SJSA1 (cell line): ENCODE measurements around the gene HEXIM1. TPM values are rescaled to one million over a fixed set of nuclear protein-coding genes. Genes with fewer than 3 reads are reported as not detected.

Experiments used
- DNase-seq, 2 experiments: peaks; one replicate each; pipeline ENCODE4 v3.0.0-alpha.2; 2015 to 2020; ENCODE audit warnings: low spot score in 2 of 2, low read depth in 1 of 2
- H3K27ac ChIP-seq: fragments of 250-450 bp; sonication (Bioruptor Pico); 2 replicates; pipeline ENCODE4 v1.5.1; 2020; ENCODE audit warnings: mild to moderate bottlenecking, moderate library complexity
- H3K27me3 ChIP-seq: fragments of 250-450 bp; sonication (Bioruptor Pico); replicated peaks from 2 replicates; pipeline ENCODE4 v1.5.1; 2020; ENCODE audit warnings: mild to moderate bottlenecking, moderate library complexity
- H3K36me3 ChIP-seq: fragments of 250-450 bp; sonication (Bioruptor Pico); 2 replicates; pipeline ENCODE4 v1.5.1; 2020; ENCODE audit warnings: mild to moderate bottlenecking
- H3K4me1 ChIP-seq: fragments of 250-450 bp; sonication (Bioruptor Pico); replicated peaks from 2 replicates; pipeline ENCODE4 v1.6.1; 2021; ENCODE audit warnings: mild to moderate bottlenecking
- H3K4me3 ChIP-seq: fragments of 250-450 bp; sonication (Bioruptor Pico); 2 replicates; pipeline ENCODE4 v1.5.1; 2020; ENCODE audit warnings: mild to moderate bottlenecking
- H3K9me3 ChIP-seq: fragments of 250-450 bp; sonication (Bioruptor Pico); replicated peaks from 2 replicates; pipeline ENCODE4 v1.5.1; 2020; ENCODE audit warnings: mild to moderate bottlenecking
- total RNA-seq: library from RNA; depleted of rRNA; stranded (reverse); fragments of >200 nt; shearing (Covaris generic); gene quantifications from 2 replicates; pipeline ENCODE4 v1.2.3, GENCODE V29; 2014

The HEXIM1 gene
- total RNA-seq, 1 experiment from 2014 or later, result 7.3 TPM

DNA sequence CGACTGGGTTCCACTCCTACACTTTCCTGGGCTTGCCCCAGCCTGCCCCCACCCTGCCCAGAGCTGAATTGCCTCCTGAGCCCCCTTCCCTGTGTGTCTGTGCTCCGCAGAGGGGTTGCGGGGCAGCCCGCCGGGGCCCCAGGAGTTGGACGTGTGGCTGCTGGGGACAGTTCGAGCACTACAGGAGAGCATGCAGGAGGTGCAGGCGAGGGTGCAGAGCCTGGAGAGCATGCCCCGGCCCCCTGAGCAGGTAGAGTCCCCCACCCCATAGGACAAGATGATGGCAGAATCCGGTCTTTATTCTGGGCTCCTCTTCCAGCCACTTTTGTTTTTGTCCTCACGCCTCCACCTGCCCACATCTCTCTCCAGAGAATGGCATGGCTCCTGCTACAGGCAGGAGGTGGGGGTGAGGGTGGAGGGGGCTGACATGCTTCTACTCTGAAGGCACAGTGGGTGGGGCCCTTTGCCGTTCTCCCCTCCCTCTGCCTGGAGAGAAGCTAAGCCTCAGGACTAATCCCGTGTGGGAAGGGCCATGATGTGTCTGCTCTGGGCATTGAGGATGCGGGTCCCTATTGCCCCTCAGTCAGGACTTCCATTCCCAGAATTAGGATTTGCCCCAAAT is 9.3 kb upstream of the HEXIM1 start:
- H3K27me3 ChIP-seq, result no peaks in the 10 kb centered on the region
- no peak for DNase-seq

DNA sequence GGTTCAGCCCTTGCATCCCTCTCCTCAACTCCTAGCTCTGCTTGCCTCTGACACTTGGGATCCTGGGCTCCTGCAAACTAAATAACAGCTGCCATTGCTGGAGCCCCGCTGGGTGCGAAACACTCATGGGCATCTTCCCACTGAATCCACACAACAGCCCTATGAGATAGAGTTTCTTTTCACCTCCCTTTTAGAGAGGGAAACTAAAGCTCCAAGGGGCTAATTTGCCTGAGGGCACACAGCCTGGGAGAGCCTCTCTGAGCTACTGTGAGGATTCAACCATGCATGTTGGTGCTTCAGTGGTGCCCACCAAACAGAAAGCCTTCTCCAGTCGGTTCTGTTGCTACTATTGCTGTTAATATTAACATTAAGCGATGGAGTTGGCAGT is 8.7 kb upstream of the HEXIM1 start:
- Histone ChIP-seq H3K27ac (no peak overlapping the region), H3K27me3 (no peaks in the 10 kb centered on the region), H3K36me3 (no peaks in the 10 kb centered on the region), H3K4me3 (no peak overlapping the region), H3K9me3 (0 out of 2 replicates have a peak, but pooled peaks cover 2% of the 10 kb centered on the region), H3K4me1 (peaks cover 6% of the 10 kb centered on the region)
- no peak for DNase-seq

More for the DNA sequence above, 9.3 kb upstream of the HEXIM1 start:
- peaks cover 6% of the 10 kb centered on the region for H3K4me1 ChIP-seq
- no peak overlapping the region for H3K27ac ChIP-seq
- no peak overlapping the region for H3K4me3 ChIP-seq
- no peaks in the 10 kb centered on the region for H3K36me3 ChIP-seq
- H3K9me3 ChIP-seq, result 0 out of 2 replicates have a peak, but pooled peaks cover 2% of the 10 kb centered on the region

DNA sequence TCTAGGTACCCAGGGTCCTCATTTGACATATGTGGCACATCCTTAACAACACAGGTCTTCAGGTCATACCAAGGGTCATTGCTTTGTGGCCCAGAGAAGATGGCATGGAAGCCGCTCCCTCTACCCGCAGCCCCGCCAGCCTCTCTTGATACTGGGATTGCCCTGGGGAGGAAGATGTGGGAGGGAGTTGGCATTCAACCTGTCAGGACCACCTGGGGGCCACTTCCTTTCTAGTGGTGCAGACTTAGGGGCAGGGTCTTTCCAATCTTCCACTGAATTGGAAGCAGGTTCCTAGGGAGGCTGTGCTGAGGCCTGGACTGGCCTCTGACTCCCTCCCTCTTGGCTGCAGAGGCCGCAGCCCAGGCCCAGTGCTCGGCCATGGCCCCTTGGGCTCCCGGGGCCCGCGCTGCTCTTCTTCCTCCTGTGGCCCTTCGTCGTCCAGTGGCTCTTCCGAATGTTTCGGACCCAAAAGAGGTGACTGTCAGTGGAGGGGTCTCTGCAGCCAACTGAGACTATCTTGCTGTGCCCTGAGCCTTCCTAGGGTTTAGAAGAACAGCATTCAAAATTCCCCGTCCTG is 5.1 kb upstream of the HEXIM1 start:
- 0 out of 2 replicates have a peak, but pooled peaks cover 2% of the 10 kb centered on the region for H3K9me3 ChIP-seq
- H3K36me3 ChIP-seq, result peaks cover 2% of the 10 kb centered on the region; the same call in 1 of the 2 replicates
- peaks cover 9% of the 10 kb centered on the region for H3K4me1 ChIP-seq
- no peaks in the 10 kb centered on the region for H3K27me3 ChIP-seq
- H3K4me3 ChIP-seq, result no peak overlapping the region
- H3K27ac ChIP-seq, result no peak overlapping the region
- DNase-seq, result no peak

DNA sequence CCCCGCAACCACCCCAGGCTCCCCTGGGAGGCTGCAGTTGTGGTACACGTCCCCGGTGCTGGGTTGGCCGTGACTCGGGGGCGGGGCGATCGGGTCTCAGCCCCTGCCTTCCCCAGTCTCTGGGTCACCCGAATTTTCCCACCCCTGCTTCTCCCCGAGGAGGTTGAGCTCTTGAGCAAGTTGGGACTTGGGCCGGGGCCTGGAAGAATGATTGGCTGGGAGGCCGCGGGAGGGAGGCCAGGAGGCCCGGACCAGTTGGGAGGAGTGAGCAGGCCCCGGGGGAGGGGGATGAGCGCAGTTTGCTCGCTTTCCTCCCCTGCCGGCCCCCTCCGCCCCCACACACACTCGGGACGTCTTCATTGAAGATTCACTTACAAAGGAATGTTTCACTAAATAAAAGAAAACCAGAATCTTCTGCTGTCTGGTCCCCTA is 4.5 kb upstream of the HEXIM1 start:
- DNase-seq, result no peak
- Histone ChIP-seq H3K27ac (no peak overlapping the region), H3K4me1 (peaks cover 9% of the 10 kb centered on the region), H3K36me3 (peaks cover 2% of the 10 kb centered on the region; the same call in 1 of the 2 replicates), H3K4me3 (no peak overlapping the region), H3K9me3 (0 out of 2 replicates have a peak, but pooled peaks cover 2% of the 10 kb centered on the region), H3K27me3 (no peaks in the 10 kb centered on the region)

DNA sequence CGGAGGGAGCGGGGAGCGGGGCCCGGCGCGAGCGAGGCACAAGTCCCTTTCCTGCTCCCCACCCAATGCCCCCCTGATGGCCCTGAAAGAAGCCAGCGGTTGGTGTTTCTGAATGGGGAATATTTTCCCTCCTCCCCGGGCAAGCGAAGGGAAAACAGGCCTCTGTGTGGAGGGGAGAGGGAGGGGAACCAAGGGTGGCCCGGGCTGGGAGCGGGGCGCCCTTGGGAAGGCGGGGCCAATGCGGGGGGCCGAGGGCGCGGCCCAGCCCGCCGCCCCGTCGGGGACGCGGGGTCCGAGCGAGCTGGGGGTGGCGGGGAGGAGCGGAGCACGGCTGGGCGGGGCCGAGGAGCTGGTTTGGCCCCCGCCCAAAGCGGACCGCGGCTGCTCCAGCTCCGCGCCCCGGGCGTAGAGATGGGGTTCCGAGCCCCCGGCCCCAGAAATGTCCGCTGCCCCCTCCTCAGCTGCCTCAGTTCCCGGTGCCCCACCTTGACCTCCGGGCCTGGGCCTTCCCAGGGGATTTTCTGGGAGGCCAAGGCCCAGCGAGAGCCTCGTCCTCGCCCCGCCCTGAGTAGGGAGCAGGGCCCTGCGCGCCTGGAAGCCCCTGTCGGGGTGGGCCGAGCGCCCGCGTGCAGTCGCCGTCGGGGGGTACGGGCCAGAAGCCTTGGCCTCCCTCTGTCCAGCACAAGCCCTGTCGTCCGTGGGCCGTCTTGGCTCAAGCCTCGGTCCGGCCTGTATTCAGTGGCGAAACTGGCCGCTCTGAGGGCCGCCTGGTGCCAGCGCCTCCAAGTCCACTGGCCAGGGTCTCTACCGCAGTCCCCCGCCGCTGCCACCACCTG is 3.9 kb upstream of the HEXIM1 start:
- H3K27ac ChIP-seq, result no peak overlapping the region
- no peaks in the 10 kb centered on the region for H3K27me3 ChIP-seq
- H3K36me3 ChIP-seq, result peaks cover 4% of the 10 kb centered on the region
- H3K4me1 ChIP-seq, result peaks cover 9% of the 10 kb centered on the region
- H3K9me3 ChIP-seq, result 0 out of 2 replicates have a peak, but pooled peaks cover 2% of the 10 kb centered on the region
- H3K4me3 ChIP-seq, result no peak overlapping the region
- DNase-seq, result no peak

DNA sequence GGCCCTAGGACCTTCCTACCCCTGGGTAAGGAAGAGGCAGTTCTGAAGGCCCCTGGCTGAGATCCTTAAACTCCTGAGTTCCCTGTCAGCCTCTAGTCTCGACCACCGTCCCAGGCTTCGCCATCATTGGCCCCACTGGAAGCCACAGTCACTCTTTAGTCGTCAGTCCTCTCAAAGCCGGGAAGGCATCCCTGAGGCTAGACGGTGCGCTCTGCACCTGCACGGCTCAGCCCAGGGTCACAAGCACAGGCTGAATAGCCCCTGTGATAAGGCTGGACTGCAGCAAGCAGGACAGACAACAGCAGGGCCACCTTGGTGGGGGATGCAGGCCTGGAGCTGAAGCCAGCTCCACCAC is 3.3 kb upstream of the HEXIM1 start:
- no peak overlapping the region for H3K4me3 ChIP-seq
- DNase-seq, result no peak
- peaks cover 9% of the 10 kb centered on the region for H3K36me3 ChIP-seq
- peaks cover 9% of the 10 kb centered on the region for H3K4me1 ChIP-seq
- H3K9me3 ChIP-seq, result 0 out of 2 replicates have a peak, but pooled peaks cover 2% of the 10 kb centered on the region
- H3K27ac ChIP-seq, result no peak overlapping the region
- no peaks in the 10 kb centered on the region for H3K27me3 ChIP-seq

DNA sequence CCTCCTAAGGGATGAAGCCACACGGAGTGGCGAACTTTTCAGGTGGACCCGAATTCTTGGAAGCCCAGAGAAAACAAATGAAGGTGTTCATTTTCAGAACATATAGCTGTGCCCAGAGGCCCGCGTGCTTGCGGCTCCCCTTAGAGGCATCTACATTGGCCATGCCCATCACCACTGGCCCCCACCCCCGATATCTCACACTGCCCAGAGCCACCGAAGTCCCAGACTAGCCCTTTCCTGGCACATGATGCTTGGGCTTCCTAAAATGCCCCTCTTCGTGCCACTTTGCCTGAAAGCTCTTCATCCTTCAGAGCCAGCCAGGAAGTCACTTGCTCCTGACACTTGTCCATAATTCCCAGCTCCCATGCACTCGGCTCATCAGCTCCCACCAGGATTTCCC is 2.1 kb upstream of the HEXIM1 start:
- Histone ChIP-seq H3K9me3 (0 out of 2 replicates have a peak, but pooled peaks cover under 1% of the 10 kb centered on the region), H3K27me3 (no peaks in the 10 kb centered on the region), H3K4me1 (peaks cover 15% of the 10 kb centered on the region), H3K36me3 (peaks cover 12% of the 10 kb centered on the region), H3K4me3 (no peak overlapping the region), H3K27ac (no peak overlapping the region)
- no peak for DNase-seq

DNA sequence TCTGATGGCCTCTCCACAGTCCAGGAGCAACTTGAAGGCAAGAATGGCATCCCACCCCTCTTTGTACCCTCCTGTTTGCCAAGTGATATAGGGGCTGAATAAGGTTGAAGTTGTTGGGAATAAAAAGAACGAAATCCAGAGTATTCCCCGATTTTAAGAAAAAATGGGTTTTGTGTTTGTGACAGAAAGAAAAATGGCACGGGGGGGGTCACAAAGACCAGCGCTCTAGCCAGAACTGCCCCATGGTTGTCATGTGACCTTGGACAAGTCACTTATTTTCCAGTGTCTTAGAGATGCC is 1.7 kb upstream of the HEXIM1 start:
- peaks cover 19% of the 10 kb centered on the region for H3K4me1 ChIP-seq
- no peak for DNase-seq
- no peaks in the 10 kb centered on the region for H3K27me3 ChIP-seq
- peaks cover 14% of the 10 kb centered on the region for H3K36me3 ChIP-seq
- peak overlapping the region; percentile 47 for H3K4me3 ChIP-seq
- no peaks in the 10 kb centered on the region for H3K9me3 ChIP-seq
- peak overlapping the region; percentile 95 for H3K27ac ChIP-seq

DNA sequence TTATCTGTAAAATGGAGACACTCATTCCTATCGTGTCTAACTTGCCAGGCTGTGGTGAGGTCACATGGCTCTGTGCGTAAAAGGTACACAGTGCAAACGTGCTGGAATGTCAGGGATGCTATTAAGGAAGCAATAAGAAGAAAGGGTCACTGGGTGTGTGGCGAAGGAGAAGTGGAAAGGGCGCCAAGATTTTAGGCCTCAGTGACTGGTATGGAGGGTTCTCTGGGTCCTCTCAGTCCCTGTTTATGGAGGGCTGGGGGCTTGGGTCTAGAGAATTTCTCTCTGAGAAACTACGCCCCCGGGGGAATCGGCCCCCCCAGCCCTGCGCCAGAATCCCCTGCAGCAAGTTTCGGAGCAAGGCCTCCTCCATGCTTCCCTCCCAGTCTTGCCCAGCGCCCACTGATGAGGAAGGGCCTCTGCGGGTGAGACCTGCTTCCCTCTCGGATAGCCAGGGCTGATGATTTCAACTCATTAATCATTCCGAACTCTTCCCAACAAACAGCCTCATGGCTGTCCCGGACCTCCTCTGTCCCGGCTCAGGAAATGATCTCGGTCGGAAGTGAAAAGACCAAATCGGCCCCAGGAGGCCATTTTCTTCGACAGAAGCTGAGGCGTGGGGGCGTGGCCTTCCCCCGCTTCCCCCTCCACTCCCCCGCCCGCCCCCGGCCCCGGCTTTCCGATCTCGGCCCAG is 1.2 kb upstream of the HEXIM1 start:
- H3K27me3 ChIP-seq, result no peaks in the 10 kb centered on the region
- H3K27ac ChIP-seq, result peak overlapping the region; percentile 95
- H3K4me1 ChIP-seq, result peaks cover 22% of the 10 kb centered on the region
- no peaks in the 10 kb centered on the region for H3K9me3 ChIP-seq
- peak; percentile 82 to 93 for DNase-seq
- peak overlapping the region; percentile 47 for H3K4me3 ChIP-seq
- peaks cover 17% of the 10 kb centered on the region for H3K36me3 ChIP-seq

DNA sequence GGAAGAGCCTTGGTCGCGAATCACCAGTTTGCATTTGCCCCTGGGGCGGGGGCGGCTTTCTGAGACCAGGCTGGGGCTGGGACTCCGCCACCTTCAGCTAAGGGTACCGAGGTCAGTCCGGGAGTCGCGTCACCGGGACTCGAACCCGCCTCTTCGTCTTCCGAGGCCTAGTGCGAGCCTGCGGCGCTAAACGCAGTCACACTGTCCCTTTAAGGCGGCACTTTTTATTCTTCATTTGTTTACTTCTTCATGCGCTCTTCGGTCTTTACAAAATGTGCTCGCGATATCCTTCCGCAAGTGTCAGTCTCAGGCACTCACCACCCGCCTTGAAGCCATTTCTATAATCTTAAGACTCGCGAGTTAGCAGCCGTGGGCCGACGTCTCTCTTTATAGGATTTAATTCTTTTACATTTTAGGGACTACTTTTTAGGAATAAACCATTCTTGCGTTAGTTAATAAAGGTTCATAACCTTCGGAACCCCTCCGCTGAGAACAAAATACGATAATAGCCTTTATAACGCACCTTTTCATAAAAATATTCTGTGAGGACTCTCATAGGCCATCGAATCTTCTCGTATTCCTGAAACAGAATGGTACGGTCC is 593 bp upstream of the HEXIM1 start:
- H3K4me3 ChIP-seq, result peak overlapping the region; percentile 47
- peak overlapping the region; percentile 95 for H3K27ac ChIP-seq
- peaks cover 17% of the 10 kb centered on the region for H3K36me3 ChIP-seq
- DNase-seq, result peak in 1 of 2 experiments; percentile 90
- no peaks in the 10 kb centered on the region for H3K9me3 ChIP-seq
- H3K4me1 ChIP-seq, result peaks cover 22% of the 10 kb centered on the region
- no peaks in the 10 kb centered on the region for H3K27me3 ChIP-seq

DNA sequence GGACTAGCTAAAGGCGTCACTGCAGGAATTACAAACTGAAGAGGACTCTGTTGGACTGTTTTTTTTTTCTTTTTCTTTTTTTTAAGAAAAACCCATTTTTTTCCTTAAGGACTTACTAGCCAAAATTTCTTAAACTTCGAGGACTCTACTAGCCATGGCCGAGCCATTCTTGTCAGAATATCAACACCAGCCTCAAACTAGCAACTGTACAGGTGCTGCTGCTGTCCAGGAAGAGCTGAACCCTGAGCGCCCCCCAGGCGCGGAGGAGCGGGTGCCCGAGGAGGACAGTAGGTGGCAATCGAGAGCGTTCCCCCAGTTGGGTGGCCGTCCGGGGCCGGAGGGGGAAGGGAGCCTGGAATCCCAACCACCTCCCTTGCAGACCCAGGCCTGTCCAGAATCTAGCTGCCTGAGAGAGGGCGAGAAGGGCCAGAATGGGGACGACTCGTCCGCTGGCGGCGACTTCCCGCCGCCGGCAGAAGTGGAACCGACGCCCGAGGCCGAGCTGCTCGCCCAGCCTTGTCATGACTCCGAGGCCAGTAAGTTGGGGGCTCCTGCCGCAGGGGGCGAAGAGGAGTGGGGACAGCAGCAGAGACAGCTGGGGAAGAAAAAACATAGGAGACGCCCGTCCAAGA is 878 bp downstream of the HEXIM1 start:
- Histone ChIP-seq H3K4me3 (peak overlapping the region; percentile 47), H3K9me3 (no peaks in the 10 kb centered on the region), H3K36me3 (peaks cover 17% of the 10 kb centered on the region), H3K4me1 (peaks cover 22% of the 10 kb centered on the region), H3K27ac (peak overlapping the region; percentile 41), H3K27me3 (no peaks in the 10 kb centered on the region)
- DNase-seq, result peak; percentile 92 to 94

DNA sequence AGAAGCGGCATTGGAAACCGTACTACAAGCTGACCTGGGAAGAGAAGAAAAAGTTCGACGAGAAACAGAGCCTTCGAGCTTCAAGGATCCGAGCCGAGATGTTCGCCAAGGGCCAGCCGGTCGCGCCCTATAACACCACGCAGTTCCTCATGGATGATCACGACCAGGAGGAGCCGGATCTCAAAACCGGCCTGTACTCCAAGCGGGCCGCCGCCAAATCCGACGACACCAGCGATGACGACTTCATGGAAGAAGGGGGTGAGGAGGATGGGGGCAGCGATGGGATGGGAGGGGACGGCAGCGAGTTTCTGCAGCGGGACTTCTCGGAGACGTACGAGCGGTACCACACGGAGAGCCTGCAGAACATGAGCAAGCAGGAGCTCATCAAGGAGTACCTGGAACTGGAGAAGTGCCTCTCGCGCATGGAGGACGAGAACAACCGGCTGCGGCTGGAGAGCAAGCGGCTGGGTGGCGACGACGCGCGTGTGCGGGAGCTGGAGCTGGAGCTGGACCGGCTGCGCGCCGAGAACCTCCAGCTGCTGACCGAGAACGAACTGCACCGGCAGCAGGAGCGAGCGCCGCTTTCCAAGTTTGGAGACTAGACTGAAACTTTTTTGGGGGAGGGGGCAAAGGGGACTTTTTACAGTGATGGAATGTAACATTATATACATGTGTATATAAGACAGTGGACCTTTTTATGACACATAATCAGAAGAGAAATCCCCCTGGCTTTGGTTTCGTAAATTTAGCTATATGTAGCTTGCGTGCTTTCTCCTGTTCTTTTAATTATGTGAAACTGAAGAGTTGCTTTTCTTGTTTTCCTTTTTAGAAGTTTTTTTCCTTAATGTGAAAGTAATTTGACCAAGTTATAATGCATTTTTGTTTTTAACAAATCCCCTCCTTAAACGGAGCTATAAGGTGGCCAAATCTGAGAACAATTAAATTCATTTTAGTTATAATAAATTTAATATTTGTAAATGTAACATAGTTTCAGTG is 1.7 kb downstream of the HEXIM1 start:
- H3K36me3 ChIP-seq, result peaks cover 17% of the 10 kb centered on the region
- peak overlapping the region; percentile 41 for H3K27ac ChIP-seq
- H3K4me3 ChIP-seq, result peak overlapping the region; percentile 47
- H3K4me1 ChIP-seq, result peaks cover 22% of the 10 kb centered on the region
- no peaks in the 10 kb centered on the region for H3K9me3 ChIP-seq
- DNase-seq, result peak; percentile 63 to 71
- H3K27me3 ChIP-seq, result no peaks in the 10 kb centered on the region
